NCI-H82 treated with DMSO at 0.1 percent for 48 hours (cell line): ENCODE results near the gene KRT17.
"Not testable (repeated sequence)": the region's sequence is repeated elsewhere in the genome, so short reads cannot be mapped to it uniquely, and the experiment has no call there.

ENCODE experiments used
- DNase-seq: peaks from one replicate; lab custom pipeline; 2025; ENCODE audit not compliant: unreplicated experiment; lab: John Stamatoyannopoulos, UW

KRT17 gene

GRCh38 chr17:41621916-41622315, 2.5 kb downstream of the KRT17 start:
- no peak for DNase-seq

- not testable (repeated sequence) for DNase-seq
Observed at GRCh38 chr17:41621435-41621817, 2.9 kb downstream of the KRT17 start.

- DNase-seq, result no peak
Observed at GRCh38 chr17:41620583-41621434, 3.6 kb downstream of the KRT17 start.

- DNase-seq, result not testable (repeated sequence)
Observed at GRCh38 chr17:41619927-41620582, 4.3 kb downstream of the KRT17 start.

GRCh38 chr17:41619036-41619926, 5.1 kb downstream of the KRT17 start:
- no peak for DNase-seq

- no peak for DNase-seq
Observed at GRCh38 chr17:41618341-41619035, 5.9 kb downstream of the KRT17 start.

- no peak for DNase-seq
Observed at GRCh38 chr17:41617698-41618097, 6.7 kb downstream of the KRT17 start.

GRCh38 chr17:41617136-41617535, 7.2 kb downstream of the KRT17 start:
- no peak for DNase-seq

- not testable (repeated sequence) for DNase-seq
Observed at GRCh38 chr17:41616486-41616885, 7.9 kb downstream of the KRT17 start.

- no peak for DNase-seq
Observed at GRCh38 chr17:41615454-41615853, 8.9 kb downstream of the KRT17 start.

GRCh38 chr17:41614767-41615166, 9.6 kb downstream of the KRT17 start:
- not testable (repeated sequence) for DNase-seq

GRCh38 chr17:41614098-41614497, 10.3 kb downstream of the KRT17 start:
- DNase-seq, result no peak

- no peak for DNase-seq
Observed at GRCh38 chr17:41613277-41614082, 10.9 kb downstream of the KRT17 start.

- DNase-seq, result not testable (repeated sequence)
Observed at GRCh38 chr17:41612376-41613160, 11.8 kb downstream of the KRT17 start, which contains the start of gene KRT16. Gene KRT16 (minus strand): TSS chr17:41612767. CDS start chr17:41612688, 79 bp downstream.

- DNase-seq, result no peak
Observed at GRCh38 chr17:41610965-41611640, 13.3 kb downstream of the KRT17 start.

GRCh38 chr17:41610061-41610517, 14.3 kb downstream of the KRT17 start:
- not testable (repeated sequence) for DNase-seq

GRCh38 chr17:41606930-41607329, 17.4 kb downstream of the KRT17 start:
- DNase-seq, result not testable (repeated sequence)

GRCh38 chr17:41602524-41602923, 21.9 kb downstream of the KRT17 start:
- DNase-seq, result no peak
